Activated CD8-positive, alpha-beta memory T cell treated with anti-CD3 and anti-CD28 coated beads for 48 hours (primary cell): ENCODE results near the gene ABCA9.
"Not testable (repeated sequence)": the region's sequence is repeated elsewhere in the genome, so short reads cannot be mapped to it uniquely, and the experiment has no call there.

Experiments
- DNase-seq, 3 experiments: peaks; one replicate each; pipeline ENCODE4 v3.0.0-alpha.2; 2020; ENCODE audit warnings: low read depth in 2 of 3, low spot score in 2 of 3

ABCA9 gene

DNA sequence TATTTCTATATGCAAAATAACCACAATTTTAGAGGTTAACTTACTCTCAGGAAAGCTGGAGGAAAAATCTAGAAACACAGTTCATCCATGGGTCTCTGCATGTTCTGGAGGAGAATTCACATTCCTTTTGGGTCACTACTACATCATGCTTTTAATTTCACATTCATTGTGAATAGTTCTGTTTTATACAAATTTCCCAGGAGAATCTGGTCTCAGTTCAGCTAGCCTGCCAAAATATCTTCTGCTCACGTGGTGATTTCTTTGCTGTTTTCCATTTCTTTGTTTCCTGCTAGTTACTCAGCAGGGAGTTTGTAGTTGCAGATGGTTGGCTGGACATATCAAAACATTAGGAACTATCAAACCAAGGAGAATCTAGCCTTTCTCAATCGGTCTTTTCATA lies at the start of gene ABCA9:
Gene ABCA9, minus strand, starts transcription at position 106 of the 400 bp plus-strand sequence. CDS start 9,801 bp downstream, outside the sequence.
- DNase-seq = no peak

- no peak for DNase-seq
Observed at GRCh38 chr17:69105907-69106730, 45.4 kb upstream of the ABCA9 start.

DNA sequence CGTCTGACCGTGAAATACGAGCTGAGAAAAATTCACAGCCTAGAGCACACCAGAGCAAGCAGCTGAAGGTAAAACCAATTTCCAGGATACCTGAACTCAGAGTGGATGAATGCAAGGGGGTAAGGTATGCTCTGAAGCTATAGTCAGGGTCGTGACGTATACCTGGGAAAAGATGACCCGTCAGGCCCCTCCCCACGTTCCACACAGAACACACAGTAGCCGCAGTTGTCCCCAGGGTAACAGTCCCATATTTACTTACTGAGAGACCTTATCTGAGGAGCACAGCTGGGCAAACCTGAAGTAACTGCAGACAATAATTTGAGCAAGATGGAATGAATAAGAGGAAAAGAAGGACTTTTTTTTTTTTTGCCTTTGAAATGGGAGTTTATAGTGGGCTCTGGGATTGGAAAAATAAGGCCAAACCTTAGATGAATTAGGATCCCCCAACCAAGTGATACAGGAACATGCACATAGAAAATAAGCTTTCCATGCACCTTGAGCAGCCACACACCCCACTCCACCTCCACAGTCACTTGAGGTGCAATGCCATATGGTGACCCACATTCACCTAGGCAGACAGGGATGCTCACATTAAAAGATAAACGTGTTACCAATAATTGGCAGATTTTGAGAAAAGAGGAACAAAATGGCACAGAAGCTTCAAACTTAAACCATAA lies 43.0 kb upstream of the ABCA9 start:
- DNase-seq = no peak

GRCh38 chr17:69098625-69099024 lies 37.9 kb upstream of the ABCA9 start:
- no peak for DNase-seq

GRCh38 chr17:69096541-69096940 lies 35.8 kb upstream of the ABCA9 start:
- DNase-seq = no peak

DNA sequence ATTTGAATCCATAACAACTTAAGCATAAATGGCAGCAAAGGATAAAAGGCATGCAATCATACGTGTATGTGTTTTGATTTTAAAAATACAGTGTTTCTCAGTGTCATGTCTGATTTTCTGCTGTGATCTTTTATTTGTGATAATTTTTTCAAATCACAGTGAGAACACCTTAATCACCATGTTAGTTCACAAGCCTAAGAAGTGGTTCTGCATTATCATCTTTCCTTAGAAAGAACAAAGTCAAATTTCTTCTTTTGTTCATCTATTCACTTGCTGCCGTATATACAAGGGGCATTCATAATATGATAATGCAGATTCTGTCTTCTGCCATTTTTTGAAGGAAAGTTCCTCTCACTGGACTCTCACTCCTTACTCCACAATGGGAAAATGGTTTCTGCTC lies 33.3 kb upstream of the ABCA9 start:
- DNase-seq = no peak

- no peak for DNase-seq
Observed at GRCh38 chr17:69093279-69093789, 32.6 kb upstream of the ABCA9 start.

GRCh38 chr17:69090365-69090764 lies 29.6 kb upstream of the ABCA9 start:
- no peak for DNase-seq

DNA sequence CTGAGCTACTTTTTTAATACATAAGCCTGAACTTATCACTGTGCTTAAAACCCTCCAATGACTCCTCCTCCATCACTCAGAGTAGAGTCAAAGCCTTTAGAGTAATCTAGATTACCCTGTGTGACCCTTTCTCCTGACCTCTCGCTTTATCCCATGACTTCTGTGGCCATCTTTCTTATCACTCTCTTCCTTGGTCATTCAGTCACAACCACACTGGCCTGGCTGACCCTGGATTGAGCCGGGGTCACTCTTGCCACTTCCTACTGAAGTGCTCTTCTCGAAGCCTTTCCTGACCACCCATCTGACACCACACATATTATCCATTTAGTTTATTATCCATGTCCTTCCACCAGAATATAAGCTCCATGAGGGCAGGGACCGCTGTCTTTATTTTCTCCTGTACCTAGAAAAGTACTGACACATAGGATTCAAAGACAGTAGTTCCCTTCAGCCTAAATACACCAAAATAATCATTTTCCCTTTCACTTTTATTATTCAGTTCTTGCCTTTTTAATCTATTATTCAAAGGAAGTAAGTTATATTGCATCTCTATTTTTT lies 28.0 kb upstream of the ABCA9 start:
- no peak for DNase-seq

DNA sequence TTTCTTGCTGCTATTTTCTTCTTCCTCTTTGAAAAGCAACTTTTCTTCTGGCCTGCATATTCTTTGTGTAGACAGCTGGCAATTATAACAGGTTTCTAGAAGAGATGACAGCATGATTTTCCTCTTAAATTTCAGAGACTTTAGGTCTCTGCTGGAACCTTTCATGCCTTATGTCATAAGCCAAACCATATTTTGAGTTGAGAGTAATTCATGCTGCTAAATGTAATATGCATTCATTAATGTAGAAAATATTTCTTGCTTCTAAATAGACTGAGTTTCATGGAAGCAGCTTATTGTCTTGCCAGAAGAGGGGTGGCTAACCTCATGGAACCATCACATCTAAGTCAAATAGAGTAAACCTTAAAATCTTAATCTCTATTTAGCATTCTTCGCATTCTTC lies 25.9 kb upstream of the ABCA9 start:
- no peak for DNase-seq

- no peak for DNase-seq
Observed at GRCh38 chr17:69084911-69085310, 24.2 kb upstream of the ABCA9 start.

GRCh38 chr17:69082696-69083095 lies 22.0 kb upstream of the ABCA9 start:
- DNase-seq = no peak

DNA sequence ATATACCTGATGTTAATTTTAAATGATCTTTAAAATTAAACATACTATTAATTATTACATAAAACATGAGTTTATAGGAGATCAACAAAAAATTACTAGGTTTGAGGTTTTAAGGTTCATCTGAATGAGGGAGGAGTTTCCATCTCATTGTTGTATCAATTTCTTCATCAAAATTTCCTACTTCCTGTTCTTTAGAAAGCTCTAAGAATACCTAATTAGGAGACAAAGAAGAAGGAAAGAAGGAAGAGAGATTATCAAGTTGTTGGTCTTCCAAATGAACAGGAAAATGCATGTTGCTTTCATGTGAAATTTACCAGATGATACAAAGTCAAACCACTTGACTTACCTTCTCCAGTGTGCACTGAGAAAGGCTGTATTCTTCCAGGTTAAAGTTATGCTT lies 18.1 kb upstream of the ABCA9 start:
- DNase-seq = no peak

- no peak for DNase-seq
Observed at GRCh38 chr17:69075823-69076222, 15.1 kb upstream of the ABCA9 start.

GRCh38 chr17:69073392-69073791 lies 12.7 kb upstream of the ABCA9 start:
- DNase-seq = not testable (repeated sequence)

GRCh38 chr17:69072803-69073256 lies 12.1 kb upstream of the ABCA9 start:
- not testable (repeated sequence) for DNase-seq

DNA sequence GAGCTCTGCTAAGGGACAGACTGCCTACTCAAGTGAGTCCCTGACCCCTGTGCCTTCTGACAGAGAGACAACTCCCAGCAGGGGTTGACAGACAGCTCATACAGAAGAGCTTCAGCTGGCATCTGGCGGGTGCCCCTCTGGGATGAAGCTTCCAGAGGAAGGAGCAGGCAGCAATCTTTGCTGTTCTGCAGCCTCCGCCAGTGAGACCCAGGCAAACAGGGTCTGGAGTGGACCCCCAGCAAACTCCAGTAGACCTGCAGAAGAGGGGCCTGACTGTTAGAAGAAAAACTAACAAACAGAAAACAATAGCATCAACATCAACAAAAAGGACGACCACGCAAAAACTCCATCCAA lies 10.5 kb upstream of the ABCA9 start:
- DNase-seq = not testable (repeated sequence)

DNA sequence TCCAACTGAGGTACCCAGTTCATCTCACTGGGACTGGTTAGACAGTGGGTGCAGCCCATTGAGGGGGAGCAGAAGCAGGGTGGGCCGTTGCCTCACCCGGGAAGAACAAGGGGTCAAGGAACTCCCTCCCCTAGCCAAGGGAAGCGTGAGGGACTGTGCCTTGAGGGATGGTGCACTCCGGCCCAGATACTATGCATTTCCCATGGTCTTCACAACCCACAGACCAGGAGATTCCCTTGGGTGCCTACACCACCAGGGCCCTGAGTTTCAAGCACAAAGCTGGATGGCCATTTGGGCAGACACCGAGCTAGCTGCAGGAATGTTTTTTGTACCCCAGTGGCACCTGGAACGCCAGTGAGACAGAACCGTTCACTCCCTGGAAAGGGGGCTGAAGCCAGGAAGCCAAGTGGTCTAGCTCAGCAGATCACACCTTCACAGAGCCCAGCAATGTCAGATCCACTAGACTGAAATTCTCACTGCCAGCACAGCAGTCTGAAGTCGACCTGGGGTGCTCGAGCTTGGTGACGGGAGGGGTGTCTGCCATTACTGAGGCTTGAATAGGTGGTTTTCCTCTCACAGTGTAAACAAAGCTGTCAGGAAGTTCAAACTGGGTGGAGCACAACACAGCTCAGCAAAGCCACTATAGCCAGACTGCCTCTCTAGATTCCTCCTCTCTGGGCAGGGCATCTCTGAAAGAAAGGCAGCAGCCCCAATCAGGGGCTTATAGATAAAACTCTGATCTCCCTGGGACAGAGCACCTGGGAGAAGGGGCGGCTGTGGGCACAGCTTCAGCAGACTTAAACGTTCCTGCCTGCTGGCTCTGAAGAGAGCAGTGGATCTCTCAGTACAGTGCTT lies 9.9 kb upstream of the ABCA9 start:
- DNase-seq = not testable (repeated sequence)

DNA sequence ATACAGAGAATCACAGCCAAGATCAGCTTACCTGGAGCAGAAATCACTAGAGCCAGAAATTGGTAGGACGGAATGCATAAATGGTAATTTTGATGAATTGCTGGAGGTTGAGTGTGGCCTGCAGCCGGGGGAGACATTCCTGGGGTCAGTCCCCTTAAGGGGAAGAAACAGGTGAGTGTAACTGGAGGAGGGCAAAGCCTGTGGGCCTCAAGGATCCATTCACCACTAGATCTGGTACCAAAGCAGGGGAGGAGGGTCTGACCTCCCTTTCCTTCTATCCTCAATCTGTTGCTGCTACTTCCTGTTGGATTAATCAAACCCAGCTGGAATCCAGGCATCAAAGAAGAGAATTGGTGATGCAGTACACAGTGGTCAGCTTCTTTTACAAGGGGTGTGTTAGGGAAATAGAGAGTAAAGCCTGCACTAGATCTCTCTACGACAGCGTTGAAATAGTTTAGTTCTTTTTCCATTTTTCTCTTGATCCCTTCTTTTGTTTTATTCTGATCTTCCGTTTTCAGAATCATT lies 8.6 kb upstream of the ABCA9 start:
- no peak for DNase-seq

DNA sequence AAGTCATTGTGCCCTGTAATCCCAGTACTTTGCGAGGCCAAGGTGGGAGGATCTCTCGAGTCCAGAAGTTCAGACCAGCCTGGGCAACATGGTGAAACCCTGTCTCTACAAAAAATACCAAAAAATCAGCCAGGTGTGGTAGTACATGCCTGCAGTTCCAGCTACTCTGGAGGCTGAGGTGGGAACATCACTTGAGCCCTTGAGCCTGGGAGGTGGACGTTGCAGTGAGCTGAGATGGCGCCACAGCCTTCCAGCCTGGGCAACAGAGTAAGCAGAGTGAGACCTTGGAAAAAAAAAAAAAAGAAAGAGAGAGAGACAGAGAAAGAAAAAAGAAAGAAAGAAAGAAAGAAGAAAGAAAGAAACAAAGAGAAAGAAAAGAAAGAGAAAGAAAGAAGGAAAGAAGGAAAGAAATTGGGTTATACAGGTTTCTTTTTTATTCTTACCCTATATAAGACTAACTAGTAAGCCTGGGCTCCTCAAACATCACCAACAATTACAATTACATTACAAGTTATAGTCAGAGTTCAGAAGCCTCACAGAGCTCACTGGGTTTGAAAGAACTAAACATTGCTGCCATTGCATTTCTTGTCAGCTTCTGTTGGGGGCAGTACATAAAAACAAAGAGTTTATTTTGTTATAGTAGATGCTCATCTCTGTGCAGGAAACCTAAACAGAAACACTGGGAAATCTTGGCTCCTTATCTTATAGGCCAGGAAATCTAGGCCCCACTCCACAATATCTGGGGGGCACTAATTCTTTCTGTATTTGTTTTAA lies 6.7 kb upstream of the ABCA9 start:
- no peak for DNase-seq
